Bone marrow (tissue), 2 donors: ENCODE results near the gene RBBP8.
"Not testable (repeated sequence)": the region's sequence is repeated elsewhere in the genome, so short reads cannot be mapped to it uniquely, and the experiment has no call there.

Experiments
- DNase-seq, 2 donors: peaks; one replicate each; lab custom pipeline; 2025; lab: John Stamatoyannopoulos, UW

Gene RBBP8

DNA sequence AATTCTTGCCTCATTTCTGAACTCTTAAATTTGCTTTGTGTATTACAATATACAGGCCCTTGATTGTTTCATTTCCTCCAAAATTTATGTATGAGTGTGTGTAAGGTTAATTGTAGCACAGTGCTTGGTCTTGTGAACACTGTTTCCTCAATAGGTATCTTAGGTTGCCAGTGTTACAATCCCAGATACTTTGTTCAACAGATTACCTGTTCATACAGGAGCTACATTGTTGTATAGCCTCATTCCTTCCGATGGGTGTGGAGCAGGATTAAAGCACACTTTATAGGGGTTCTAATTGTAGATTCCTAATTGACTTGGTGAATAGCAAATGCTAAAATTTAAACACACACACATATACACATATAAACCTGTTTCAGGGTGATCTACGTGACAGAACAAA is 10.7 kb downstream of the RBBP8 start:
- DNase-seq: no peak

DNA sequence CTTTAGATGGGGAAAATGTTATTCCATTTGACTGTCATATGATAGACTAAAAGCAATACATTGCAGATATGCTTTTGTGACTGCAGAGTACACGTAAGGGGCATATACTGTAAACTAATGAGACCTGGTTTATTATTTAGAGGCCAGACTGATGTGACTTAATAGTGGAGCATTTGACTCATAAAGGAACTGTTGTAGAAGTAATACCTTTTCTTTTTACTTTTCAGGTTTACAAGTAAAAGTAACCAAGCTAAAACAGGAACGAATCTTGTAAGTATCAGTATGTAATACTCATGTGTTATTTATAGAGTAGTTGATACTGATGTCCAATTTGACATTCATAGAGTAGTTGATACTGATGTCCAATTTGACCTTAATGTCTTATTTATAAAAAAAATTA is 13.1 kb downstream of the RBBP8 start:
- no peak for DNase-seq

DNA sequence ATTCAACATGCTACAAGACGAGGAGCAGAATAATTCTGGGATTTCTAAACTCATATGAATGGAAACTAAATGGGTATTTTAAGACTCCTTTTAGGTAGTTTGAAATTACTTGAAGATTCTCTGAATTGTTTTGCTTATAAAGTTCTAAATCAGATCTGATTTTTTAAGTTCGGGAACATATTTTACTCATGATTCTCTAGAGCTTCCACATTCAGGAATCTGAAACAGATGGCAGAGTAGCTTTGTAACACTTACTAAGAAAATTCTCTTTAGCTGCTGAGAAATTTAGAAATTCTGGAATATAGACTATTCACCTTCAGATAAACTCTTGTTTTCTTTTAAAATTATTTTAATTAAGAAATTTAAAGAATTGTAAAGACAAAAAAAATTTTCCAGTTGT is 13.7 kb downstream of the RBBP8 start:
- no peak for DNase-seq

DNA sequence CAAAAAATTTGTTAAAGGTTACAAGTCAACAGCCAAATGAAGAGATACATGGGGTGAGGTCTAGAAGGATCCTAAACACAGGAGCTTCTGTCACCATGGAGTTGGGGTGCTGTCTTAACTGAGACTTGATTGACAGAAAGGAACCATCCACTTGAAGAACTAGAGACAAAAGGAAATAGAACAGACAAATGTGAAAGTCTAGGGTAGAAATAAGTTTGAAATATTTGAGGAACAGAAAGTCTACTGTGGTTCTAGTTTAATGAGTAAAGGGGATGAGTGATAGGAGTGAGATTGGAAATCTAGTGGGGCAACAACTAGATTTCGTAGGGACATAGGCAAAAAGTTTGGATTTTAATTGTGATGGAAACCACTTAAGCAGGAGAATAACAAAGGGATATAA is 18.7 kb downstream of the RBBP8 start:
- DNase-seq: no peak

DNA sequence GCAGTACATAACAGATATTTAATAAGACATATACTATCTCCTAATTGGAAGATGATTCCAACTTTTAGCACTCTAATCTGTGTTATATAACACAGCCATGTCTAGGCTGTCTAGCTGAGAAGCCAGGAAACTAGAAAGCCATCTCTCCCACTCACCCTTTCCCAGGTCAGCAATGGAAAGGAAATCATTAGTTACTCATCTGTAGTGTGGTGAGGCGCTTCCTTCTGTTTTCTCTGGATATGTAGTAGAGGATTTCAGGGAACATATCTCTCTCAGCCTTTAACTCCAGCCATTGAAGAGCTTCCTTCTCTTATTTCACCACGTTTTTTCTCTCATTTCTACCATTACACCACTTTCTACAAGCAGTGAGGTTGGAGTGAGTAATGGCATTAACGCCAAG is 19.4 kb downstream of the RBBP8 start:
- DNase-seq: no peak

DNA sequence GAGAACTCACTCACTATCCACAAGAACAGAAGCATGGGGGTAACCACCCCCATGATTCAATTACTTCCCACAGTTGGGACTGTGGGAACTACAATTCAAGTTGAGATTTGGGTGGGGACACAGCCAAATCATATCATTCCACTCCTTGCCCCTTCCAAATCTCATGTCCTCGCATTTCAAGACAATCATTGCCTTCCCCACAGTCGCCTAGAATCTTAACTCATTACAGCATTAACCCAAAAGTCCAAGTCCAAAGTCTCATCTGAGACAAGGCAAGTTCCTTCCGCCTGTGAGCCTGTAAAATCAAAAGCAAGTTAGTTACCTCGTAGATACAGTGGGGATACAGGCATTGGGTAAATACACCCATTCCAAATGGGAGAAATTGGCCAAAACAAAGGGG is 20.9 kb downstream of the RBBP8 start:
- DNase-seq: not testable (repeated sequence)

DNA sequence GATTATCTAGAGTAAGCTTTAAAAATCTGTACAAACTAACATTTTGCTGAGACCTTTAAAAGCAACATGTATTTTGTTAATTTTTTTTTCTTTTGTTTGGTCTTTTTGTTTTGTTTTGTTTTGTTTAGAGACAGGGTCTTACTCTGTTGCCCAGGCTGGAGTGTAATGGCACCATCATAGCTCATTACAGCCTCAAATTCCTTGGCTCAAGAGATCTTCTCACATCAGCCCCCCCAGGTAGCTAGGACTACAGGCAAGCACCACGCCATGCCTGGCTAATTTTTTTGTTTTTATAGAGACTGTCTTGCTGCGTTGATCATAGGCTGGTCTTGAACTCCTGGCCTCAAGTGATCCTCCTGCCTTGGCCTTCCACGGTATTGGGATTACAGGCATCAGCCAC is 23.1 kb downstream of the RBBP8 start:
- DNase-seq: no peak

DNA sequence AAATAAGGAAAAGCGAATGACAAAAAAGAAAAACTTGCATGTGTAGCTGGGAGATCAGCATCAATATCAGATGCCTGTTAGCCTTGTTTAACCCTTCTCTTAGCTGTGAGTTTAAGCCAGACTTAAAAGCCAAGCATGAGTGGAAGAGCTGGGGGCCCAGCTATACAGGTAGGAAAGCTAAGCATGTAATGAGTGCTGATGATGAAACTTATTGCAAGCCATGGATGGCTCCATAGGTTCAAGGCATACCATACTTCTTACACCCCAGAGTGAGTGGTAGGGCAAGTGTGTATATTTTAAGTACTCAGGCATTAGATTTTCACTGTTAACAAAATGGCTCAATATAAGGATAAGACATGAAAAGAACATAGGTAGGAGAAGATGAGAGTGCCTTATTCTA is 28.0 kb downstream of the RBBP8 start:
- DNase-seq: no peak

DNA sequence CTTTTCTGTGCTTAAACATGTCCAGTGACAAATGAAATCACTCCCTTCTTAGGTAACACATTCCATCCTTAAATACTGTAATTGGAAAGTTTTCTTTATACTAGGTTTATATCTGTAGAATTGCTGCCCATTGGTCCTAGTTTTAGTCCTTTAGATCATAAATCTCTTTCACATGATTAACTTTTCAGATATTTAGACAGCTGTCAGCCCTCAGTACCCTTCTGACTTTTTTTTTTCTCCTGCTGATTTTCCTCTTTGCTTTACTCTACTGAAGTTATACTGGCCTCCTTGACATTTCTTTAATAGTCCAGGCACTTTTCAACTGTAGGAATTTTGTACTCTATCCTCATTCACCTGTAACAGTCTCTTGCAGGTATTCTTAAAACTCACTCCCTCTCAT is 28.9 kb downstream of the RBBP8 start:
- DNase-seq: no peak

DNA sequence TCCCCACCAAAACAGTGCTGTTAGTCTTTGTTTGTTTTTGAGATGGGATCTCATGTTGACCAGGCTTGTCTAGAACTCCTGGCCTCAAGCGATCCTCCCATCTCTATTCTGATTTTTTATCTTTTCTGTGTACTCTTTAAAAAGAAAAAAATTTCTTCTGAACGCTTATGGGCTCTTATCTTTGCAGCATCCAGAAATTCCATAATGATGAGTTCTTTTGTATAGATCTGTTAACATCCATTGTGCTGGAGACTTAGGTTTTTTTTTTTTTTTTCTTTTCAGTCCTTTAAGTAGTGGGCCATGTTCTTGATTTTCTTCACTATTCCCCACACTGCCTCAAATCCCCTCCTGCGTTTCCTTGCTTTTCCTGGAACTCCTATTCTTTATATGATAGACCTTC is 31.0 kb downstream of the RBBP8 start:
- no peak for DNase-seq

DNA sequence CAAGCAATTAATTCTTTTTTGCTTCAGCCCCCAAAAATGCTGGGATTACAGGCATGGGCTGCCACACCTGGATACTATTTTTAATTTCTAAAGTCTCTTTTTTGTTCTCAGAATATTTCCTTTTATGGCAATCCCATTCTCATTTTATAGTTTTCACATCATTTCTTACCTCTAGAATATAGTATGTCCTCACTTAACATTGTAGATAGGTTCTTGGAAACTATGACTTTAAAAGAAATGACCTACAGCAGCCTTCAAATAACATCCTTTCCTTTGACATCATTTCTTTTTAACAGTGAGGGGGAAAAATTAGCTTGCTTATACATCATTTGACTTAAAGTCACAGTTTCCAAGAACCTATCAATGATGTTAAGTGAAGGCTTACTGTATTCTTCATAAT is 31.6 kb downstream of the RBBP8 start:
- no peak for DNase-seq

DNA sequence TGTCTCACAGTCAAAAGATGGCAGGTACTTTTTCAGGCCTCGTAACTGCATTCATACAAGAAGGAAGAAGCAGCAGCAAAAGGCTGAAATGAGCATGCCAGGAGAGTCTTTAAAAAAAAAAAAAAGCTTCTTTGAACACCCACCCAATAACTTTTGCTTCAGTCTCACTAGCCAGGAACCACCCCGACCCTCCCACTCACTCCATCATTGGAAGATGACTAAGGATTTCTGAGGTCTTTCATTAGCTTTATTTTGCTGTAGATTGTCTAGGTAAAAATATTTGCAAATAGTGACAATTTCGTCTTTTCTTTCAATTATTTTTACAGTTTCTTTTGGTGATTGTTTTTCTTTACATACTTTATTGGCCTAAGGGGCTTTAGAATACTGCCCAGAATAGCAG is 37.9 kb downstream of the RBBP8 start:
- DNase-seq: peak in 1 of 2 donors; percentile 4

DNA sequence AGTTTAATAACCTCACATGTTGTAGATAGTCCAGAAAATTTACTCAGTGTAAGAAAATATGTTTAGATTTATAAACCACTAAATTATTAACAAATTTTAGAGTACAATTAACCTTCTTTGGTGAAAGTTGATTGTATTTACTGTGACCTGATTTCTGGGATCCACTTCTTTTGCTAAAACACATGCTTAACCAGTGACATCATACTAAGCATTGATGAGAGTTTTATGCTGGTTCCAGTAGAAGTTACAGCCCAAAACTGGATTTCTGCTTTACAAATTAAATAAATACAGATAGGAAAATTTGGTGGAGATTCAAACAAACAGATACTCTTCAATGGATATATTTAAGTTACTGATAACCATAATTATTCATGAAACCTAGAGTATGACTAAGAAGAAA is 40.9 kb downstream of the RBBP8 start:
- no peak for DNase-seq

DNA sequence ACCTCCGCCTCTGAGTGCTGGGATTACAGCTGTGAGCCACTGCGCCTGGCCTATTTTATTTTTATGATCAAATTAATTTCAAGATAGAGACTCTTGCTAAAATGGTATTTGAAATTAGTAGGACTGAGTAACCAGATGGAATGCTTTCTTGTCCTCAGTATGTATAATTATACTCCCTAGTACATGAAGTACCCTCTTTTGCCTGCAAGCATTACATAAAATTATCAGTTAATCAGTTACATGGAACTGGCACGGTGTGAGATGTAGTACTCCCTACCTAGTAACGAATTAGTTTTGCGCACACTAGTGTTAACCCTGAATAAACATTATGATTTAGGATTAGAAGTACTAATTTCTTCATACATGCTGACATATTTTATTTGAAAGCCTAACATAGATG is 41.6 kb downstream of the RBBP8 start:
- DNase-seq: no peak

DNA sequence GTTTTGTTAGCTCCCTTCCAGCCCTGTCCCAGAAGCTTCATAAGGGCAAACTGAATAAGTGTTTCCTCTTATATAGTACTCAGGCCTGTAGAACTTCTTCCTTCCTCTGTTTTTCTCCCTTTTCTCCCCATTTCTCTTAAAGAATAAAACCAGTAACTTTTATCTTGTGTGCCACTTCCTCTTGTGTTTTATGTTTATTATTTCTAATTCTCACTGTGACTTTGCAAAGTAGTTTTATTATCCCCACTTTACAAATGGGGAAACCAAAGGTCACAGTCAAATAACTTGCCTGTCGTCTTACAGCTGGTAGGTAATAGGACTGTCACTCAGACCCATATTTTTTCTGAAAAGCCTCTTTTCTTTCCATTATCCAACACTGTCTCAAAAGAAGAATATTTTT is 42.4 kb downstream of the RBBP8 start:
- DNase-seq: peak in 1 of 2 donors; percentile 74

DNA sequence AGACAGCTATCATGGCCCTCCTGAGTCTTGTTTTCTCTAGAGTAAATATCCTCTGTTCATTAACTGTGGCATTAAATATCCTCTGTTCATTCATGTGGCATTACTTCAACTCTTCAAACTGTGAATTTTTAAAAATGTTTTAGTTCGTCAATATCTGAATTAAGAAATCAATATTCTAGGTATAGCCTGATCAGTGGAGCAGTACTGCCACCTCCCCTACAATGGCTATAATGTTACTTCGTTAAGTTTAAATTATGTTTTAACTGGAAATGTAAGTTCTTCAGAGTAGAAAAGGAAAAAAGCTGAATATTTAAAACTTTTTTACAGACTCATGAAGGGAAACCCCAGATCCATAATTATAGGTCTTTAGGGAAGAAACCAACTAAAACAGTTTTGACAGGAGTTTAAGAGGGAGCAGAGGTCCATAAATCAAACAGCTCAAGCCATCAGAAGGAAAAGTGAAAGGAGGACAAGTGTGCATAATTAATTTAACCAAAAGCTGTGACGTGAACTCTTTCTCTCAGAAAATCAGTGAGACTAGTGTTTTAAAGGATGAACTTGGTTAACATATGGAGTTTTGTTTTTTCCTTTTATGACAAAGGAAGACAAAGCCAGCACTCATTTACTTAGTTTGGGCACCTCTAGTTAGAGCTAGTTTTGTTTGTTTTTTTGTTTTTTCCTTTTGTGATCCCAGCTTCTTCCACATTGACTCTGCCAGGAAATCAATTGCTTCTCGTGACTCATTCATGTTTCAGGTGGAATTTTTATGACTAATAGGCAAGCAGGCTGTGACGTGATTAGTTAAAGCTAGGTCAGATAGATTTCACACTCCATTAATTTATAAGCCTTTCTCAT is 44.9 kb downstream of the RBBP8 start:
- peak in 1 of 2 donors; percentile 75 for DNase-seq

DNA sequence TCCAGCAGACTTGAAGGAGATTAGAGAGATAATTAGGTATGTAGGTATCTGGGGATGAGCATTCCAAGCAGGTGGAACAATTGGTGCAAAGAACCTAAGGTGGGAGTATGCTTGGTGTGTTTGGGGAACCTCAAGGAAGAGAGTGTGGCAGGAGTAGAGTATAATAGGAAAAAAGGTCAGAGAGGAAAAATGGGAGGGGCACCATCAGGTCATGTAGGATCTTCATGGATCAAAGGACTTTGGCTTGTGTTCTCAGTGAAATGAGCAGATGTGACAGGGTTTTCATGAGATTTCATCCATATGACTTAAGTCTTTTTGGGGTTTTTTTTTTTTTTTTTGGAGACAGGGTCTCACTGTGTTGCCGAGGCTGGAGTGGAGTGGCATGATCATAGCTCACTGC is 47.3 kb downstream of the RBBP8 start:
- no peak for DNase-seq

DNA sequence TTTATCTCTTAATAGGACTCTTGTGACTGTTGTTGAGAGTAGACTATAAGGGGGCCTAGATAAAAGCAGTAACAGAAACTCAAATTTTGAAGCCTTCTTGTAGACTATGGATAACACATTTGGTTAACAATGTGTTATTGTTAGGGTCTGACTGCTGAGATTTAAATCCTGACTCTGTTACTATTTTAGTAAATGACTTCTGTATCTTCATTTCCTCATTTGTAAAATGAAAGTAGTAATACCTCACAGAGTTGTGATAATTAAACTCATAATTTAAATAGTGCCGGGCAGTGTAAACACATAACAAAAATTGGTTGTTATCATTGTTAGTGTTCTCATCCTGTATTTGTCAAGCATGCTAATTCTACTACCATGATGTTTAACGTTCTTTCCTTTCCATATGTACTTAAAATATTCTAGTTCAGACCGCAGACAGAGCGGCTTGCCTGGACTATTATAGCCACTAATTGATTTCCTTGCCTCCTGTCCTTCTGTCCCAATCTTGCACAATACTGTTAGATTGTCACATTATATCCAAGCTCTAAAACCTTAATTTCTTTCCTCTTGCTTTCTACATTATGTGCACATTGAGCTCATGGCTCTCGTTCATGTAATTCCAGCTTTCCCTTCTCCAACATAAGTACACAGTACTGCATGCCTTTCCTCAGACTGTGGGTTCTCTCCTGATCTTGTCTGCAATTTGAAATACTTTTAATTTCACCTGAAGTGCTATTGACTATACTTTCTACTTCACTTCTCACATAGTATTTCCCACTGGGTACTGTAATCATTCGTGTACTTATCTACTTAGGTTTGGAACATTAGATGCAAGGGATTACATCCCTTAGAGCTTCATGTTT is 48.4 kb downstream of the RBBP8 start:
- no peak for DNase-seq

DNA sequence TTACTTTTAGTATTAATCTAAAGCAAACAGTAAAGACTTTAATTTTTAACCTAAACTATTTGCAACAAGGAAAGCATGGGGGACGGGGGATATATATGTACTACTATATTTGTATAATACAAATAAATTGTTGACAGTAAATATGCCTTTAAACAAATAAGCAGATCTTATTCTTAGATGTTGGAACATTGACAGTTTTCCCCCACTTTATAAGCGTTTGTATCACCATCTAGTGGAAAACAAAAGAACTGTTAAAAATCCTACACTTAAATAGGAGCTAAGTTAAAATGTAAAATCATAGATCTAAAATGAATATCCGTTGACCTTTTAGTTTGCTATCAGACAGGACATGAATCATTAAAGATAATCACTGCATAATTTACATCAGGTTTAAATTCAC is 50.0 kb downstream of the RBBP8 start:
- DNase-seq: no peak

DNA sequence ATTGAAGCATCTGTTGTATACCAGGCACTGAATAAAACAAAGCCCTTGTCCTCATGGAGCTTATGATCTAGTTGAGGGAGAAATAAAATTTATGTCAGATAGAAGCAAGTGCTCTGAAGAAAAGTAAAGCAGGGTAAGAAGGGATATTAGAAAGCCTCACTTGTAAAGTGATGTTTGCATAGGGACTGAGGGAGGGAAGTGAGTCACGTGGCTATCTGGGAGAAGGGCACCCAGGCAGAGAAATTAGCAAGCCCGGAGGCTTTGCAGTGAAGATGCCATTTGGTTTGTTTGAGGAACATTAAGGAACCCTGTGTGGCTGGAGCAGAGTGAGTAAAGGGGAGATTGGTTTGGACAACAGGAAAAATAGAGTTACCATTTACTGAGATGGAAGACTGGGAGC is 52.1 kb downstream of the RBBP8 start:
- no peak for DNase-seq

DNA sequence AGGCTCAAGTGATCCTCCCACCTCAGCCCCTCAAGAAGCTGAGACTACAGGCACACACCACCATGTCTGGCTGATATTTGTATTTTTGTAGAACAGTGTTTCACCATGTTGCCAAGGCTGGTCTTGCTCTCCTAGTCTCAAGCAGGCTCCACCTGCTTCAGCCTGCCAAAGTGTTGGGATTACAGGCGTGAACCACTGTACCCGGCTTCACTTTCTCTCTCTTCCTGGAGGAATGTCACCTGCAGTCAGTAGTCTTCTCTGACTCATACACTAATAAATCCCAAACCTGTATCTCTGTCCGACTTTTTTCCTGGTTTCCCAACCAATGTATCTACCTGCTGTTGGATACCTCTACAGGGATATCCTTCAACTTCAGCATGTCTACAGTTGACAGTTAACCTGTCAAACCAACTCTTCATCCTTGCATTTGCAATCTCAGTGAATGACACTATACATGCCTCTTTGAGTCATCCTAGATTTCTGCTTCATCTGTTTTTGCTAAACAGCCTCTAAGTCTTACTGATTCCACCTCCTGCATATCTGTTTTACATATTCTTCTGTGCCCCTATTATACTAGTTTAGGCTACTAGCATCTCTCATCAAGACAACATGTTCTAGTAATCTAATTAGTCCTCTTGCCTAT is 54.5 kb downstream of the RBBP8 start:
- DNase-seq: no peak

DNA sequence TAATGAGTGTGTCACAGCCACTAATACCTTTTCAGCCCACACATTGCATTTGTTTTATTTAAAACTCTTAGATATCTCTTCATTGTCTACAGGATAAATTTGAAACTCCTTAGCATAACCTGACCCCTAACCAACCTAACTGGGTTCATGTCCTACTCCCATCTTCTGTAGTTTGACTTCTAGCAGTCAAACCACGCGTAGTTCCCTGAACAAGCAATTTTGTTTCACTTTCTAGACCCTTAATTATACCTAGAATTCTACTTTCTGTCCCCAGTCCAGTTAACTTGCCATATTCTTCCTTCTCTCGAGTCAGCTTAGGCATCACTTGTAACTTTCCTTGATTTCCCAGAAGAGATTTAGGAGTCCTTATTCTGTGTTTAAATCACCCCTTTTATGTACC is 55.1 kb downstream of the RBBP8 start:
- no peak for DNase-seq

DNA sequence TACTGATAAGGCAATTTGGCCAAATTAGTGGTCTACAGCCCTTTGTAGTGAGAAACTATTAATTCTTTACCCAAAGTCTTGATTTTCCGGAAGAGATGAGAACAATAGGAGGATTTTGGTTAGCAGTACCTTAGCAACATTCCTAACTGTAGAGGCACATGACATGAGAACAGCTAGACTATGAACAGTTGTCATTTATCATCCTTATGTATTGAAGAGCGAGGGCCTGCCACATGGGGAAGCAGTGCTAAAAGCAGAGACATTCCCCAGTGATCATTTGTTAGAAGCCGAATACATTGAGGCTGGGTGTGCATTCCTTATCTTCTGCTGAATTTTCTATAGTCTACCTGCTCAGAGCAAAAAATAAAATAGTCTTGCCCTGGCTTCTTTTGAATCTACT is 65.2 kb downstream of the RBBP8 start:
- DNase-seq: no peak
